ENCODE data around the gene COL8A2.
"Not testable (repeated sequence)": the region's sequence is repeated elsewhere in the genome, so short reads cannot be mapped to it uniquely, and the experiment has no call there.

- not testable (repeated sequence) for TF ChIP-seq POLR2A (IDR thresholded peaks at IDR 0.05; ENCODE audit: low read length); GATA1 (IDR thresholded peaks at IDR 0.05; ENCODE audit: low read depth, low read length)
Observed at GRCh38 chr1:36158827-36159252, 33.8 kb upstream of the COL8A2 start.
